GM23338 (cell line): Measurements from ENCODE around the gene EYS. TPM values are rescaled to one million over a fixed set of nuclear protein-coding genes. Genes with fewer than 3 reads are reported as not detected.

Experiments
- ATAC-seq: fragments of 200-7000 bp; cut with Tn5 transposase; 3 replicates; pipeline ENCODE4 v1.9.1; 2020
- DNase-seq: peaks from one replicate; pipeline ENCODE4 v3.0.0-alpha.2; 2015; ENCODE audit warnings: low spot score
- H2AFZ ChIP-seq: fragments of 200-600 bp; sonication (generic); 2 replicates; pipeline ENCODE4 v1.8.0; 2016; ENCODE audit warnings: antibody characterized with exemption, mild to moderate bottlenecking, moderate library complexity
- H3F3A ChIP-seq: fragments of 200-600 bp; sonication (generic); replicated peaks from 2 replicates; pipeline ENCODE4 v1.8.0; 2017; ENCODE audit warnings: antibody characterized with exemption, mixed run types, low read depth
- H3K27ac ChIP-seq: fragments of 200-600 bp; sonication (generic); 2 replicates; pipeline ENCODE4 v1.6.1; 2016; ENCODE audit warnings: low read depth
- H3K27me3 ChIP-seq: fragments of 200-600 bp; sonication (generic); 2 replicates; pipeline ENCODE4 v1.8.0; 2016; ENCODE audit warnings: mild to moderate bottlenecking, mixed run types, moderate library complexity; ENCODE audit not compliant: insufficient read depth
- H3K36me3 ChIP-seq: fragments of 200-600 bp; sonication (generic); 2 replicates; pipeline ENCODE4 v1.8.0; 2016; ENCODE audit warnings: mild to moderate bottlenecking; ENCODE audit not compliant: insufficient read depth
- H3K4me1 ChIP-seq: fragments of 200-600 bp; sonication (generic); 2 replicates; pipeline ENCODE4 v1.8.0; 2016; ENCODE audit warnings: mild to moderate bottlenecking, moderate library complexity; ENCODE audit not compliant: insufficient read depth
- H3K4me2 ChIP-seq: fragments of 200-600 bp; sonication (generic); 2 replicates; pipeline ENCODE4 v1.7.1; 2017; ENCODE audit warnings: mixed run types
- H3K4me3 ChIP-seq: fragments of 200-600 bp; sonication (generic); 2 replicates; pipeline ENCODE4 v1.6.1; 2016; ENCODE audit warnings: mixed run types
- H3K79me2 ChIP-seq: fragments of 200-600 bp; sonication (generic); replicated peaks from 2 replicates; pipeline ENCODE4 v1.8.0; 2017; ENCODE audit warnings: mild to moderate bottlenecking; ENCODE audit not compliant: insufficient read depth
- H3K9me2 ChIP-seq: fragments of 200-600 bp; sonication (generic); 2 replicates; pipeline ENCODE4 v1.8.0; 2017; ENCODE audit not compliant: insufficient read depth
- H4K20me1 ChIP-seq: fragments of 200-600 bp; sonication (generic); replicated peaks from 2 replicates; pipeline ENCODE4 v1.8.0; 2017; ENCODE audit warnings: mild to moderate bottlenecking; ENCODE audit not compliant: insufficient read depth
- H3K27ac Mint-ChIP-seq: 2 replicates; pipeline ENCODE4 v1.8.0; 2020; ENCODE audit warnings: inconsistent platforms, mild to moderate bottlenecking, moderate library complexity, mixed read lengths
- H3K27me3 Mint-ChIP-seq: 3 replicates; pipeline ENCODE4 v1.8.0; 2022; ENCODE audit warnings: low read depth, mild to moderate bottlenecking, moderate library complexity, mixed read lengths, inconsistent platforms; ENCODE audit not compliant: insufficient read depth, poor library complexity
- H3K36me3 Mint-ChIP-seq: 3 replicates; pipeline ENCODE4 v1.8.0; 2021; ENCODE audit warnings: low read depth, mild to moderate bottlenecking, inconsistent platforms, moderate library complexity, mixed read lengths
- H3K4me1 Mint-ChIP-seq: 3 replicates; pipeline ENCODE4 v1.8.0; 2020; ENCODE audit warnings: mild to moderate bottlenecking, inconsistent platforms, mixed read lengths
- H3K4me3 Mint-ChIP-seq: 3 replicates; pipeline ENCODE4 v1.8.0; 2021; ENCODE audit warnings: moderate library complexity, mild to moderate bottlenecking, inconsistent platforms, mixed read lengths
- H3K9me3 Mint-ChIP-seq: 3 replicates; pipeline ENCODE4 v1.8.0; 2020; ENCODE audit warnings: moderate library complexity, mild to moderate bottlenecking, inconsistent platforms, mixed read lengths
- EZH2 ChIP-seq: fragments of 200-600 bp; sonication (generic); IDR thresholded peaks from one replicate; pipeline ENCODE4 v1.8.0; 2017; ENCODE audit warnings: antibody characterized with exemption, mild to moderate bottlenecking, low read depth; ENCODE audit not compliant: unreplicated experiment
- POLR2AphosphoS5 ChIP-seq: IDR thresholded peaks from 2 replicates; pipeline ENCODE4 v1.6.1; 2016; ENCODE audit warnings: antibody characterized with exemption, low read depth
- STAT1 ChIP-seq: IDR thresholded peaks from one replicate; pipeline ENCODE4 v1.6.1; 2016; ENCODE audit warnings: antibody characterized with exemption; ENCODE audit not compliant: unreplicated experiment
- polyA plus RNA-seq: library from polyadenylated mRNA; unstranded; fragments of >200 nt; fragmentation: Nextera tagmentation; extraction: Ambion mirVana; gene quantifications from 2 replicates; pipeline ENCODE4 v1.2.1, GENCODE V29; 2016
- total RNA-seq: library from RNA; depleted of rRNA; stranded (reverse); fragments of >200 nt; shearing (Covaris generic); gene quantifications from 2 replicates; pipeline ENCODE4 v1.2.3, GENCODE V29; 2014
- TF ChIP-seq, protein P1 (sequence below), 2 experiments: fragments of 200-600 bp in 1 of 2; sonication (generic) in 1 of 2; conservative IDR thresholded peaks; 2 replicates each; pipeline versions ENCODE4 v1.5.1 to v1.6.1; 2016 to 2017; ENCODE audit warnings: antibody characterized with exemption in 2 of 2, low read depth in 2 of 2, mild to moderate bottlenecking in 2 of 2, moderate library complexity in 1 of 2
- TF ChIP-seq, protein P2 (sequence below): IDR thresholded peaks from one replicate; pipeline ENCODE4 v1.6.1; 2018; ENCODE audit warnings: antibody characterized with exemption; ENCODE audit not compliant: unreplicated experiment
- TF ChIP-seq, protein P3 (sequence below): IDR thresholded peaks from 2 replicates; pipeline ENCODE4 v1.6.1; 2016; ENCODE audit warnings: antibody characterized with exemption

The EYS gene
- total and polyA plus RNA-seq, 2 experiments from 2014 or later = 0.38 to 0.52 TPM

DNA sequence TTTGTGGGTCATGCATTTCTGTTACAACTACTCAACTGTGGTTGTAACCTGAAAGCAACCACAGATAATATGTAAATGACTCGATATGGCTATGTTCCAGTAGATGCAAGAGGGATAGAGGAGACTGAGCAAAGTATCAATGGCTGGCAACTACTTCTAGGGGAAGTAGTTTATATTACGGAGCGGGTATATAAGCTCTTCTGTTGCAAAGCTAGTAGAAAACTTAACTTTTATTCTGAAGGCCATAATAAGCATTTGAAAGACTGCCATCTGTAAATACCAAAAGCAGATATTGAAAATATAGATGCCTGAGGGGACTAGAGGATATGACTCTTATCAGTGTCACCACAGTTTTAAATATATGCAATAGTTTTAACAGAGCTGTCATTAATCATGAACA lies 1416.2 kb downstream of the EYS start:
- H3K4me3 Mint-ChIP-seq = no peak overlapping the region
- no peak for ATAC-seq
- TF ChIP-seq, protein P1, sequence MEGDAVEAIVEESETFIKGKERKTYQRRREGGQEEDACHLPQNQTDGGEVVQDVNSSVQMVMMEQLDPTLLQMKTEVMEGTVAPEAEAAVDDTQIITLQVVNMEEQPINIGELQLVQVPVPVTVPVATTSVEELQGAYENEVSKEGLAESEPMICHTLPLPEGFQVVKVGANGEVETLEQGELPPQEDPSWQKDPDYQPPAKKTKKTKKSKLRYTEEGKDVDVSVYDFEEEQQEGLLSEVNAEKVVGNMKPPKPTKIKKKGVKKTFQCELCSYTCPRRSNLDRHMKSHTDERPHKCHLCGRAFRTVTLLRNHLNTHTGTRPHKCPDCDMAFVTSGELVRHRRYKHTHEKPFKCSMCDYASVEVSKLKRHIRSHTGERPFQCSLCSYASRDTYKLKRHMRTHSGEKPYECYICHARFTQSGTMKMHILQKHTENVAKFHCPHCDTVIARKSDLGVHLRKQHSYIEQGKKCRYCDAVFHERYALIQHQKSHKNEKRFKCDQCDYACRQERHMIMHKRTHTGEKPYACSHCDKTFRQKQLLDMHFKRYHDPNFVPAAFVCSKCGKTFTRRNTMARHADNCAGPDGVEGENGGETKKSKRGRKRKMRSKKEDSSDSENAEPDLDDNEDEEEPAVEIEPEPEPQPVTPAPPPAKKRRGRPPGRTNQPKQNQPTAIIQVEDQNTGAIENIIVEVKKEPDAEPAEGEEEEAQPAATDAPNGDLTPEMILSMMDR (conservative IDR thresholded peaks at IDR 0.05; ENCODE audit: low read depth in 2 of 2) = no peak
- no peak for TF ChIP-seq POLR2AphosphoS5

DNA sequence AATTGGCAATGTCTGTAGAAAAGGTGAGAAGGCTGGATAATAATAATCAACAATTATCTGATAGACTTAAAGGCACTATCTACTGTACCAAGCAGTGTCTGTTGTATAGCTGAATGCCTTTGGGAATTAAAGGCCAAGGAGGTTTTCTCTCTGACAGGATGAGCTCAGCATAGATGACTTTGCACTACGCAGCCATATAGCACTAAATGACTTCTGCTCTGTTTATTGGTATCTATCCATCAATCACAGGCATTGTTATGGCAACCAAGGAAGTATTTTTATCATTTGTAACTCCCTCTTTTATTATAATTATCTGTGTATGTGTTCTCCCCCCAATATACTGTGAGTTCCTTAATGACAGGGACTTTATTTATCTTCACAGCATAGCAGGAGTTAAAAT lies 1417.1 kb downstream of the EYS start:
- Mint-ChIP-seq H3K4me1 (no peaks in the 10 kb centered on the region), H3K27me3 (no peaks in the 10 kb centered on the region), H3K36me3 (peaks cover 6% of the 10 kb centered on the region; the same call in 1 of the 3 replicates), H3K9me3 (peaks cover 14% of the 10 kb centered on the region), H3K4me3 (no peak overlapping the region), H3K27ac (no peak overlapping the region)
- Histone ChIP-seq H4K20me1 (no peaks in the 10 kb centered on the region), H3K9me2 (no peaks in the 10 kb centered on the region), H2AFZ (no peak overlapping the region), H3K4me2 (no peak overlapping the region), H3K36me3 (0 out of 2 replicates have a peak, but pooled peaks cover 3% of the 10 kb centered on the region), H3F3A (no peaks in the 10 kb centered on the region), H3K79me2 (no peaks in the 10 kb centered on the region), H3K4me3 (no peak overlapping the region), H3K4me1 (no peaks in the 10 kb centered on the region), H3K27me3 (no peaks in the 10 kb centered on the region), H3K27ac (no peak overlapping the region)
- TF ChIP-seq EZH2 (no peak), STAT1 (no peak), POLR2AphosphoS5 (no peak)
- TF ChIP-seq, protein P1 (conservative IDR thresholded peaks at IDR 0.05; ENCODE audit: low read depth in 2 of 2) = no peak
- TF ChIP-seq, protein P2, sequence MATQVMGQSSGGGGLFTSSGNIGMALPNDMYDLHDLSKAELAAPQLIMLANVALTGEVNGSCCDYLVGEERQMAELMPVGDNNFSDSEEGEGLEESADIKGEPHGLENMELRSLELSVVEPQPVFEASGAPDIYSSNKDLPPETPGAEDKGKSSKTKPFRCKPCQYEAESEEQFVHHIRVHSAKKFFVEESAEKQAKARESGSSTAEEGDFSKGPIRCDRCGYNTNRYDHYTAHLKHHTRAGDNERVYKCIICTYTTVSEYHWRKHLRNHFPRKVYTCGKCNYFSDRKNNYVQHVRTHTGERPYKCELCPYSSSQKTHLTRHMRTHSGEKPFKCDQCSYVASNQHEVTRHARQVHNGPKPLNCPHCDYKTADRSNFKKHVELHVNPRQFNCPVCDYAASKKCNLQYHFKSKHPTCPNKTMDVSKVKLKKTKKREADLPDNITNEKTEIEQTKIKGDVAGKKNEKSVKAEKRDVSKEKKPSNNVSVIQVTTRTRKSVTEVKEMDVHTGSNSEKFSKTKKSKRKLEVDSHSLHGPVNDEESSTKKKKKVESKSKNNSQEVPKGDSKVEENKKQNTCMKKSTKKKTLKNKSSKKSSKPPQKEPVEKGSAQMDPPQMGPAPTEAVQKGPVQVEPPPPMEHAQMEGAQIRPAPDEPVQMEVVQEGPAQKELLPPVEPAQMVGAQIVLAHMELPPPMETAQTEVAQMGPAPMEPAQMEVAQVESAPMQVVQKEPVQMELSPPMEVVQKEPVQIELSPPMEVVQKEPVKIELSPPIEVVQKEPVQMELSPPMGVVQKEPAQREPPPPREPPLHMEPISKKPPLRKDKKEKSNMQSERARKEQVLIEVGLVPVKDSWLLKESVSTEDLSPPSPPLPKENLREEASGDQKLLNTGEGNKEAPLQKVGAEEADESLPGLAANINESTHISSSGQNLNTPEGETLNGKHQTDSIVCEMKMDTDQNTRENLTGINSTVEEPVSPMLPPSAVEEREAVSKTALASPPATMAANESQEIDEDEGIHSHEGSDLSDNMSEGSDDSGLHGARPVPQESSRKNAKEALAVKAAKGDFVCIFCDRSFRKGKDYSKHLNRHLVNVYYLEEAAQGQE = no peak
- TF ChIP-seq, protein P3, sequence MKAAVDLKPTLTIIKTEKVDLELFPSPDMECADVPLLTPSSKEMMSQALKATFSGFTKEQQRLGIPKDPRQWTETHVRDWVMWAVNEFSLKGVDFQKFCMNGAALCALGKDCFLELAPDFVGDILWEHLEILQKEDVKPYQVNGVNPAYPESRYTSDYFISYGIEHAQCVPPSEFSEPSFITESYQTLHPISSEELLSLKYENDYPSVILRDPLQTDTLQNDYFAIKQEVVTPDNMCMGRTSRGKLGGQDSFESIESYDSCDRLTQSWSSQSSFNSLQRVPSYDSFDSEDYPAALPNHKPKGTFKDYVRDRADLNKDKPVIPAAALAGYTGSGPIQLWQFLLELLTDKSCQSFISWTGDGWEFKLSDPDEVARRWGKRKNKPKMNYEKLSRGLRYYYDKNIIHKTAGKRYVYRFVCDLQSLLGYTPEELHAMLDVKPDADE = no peak
- DNase-seq (no peak), ATAC-seq (no peak)

More for the DNA sequence above, 1416.2 kb downstream of the EYS start:
- H3K27me3 ChIP-seq = no peaks in the 10 kb centered on the region
- H3K4me1 ChIP-seq = no peaks in the 10 kb centered on the region
- no peak overlapping the region for H3K4me3 ChIP-seq
- no peaks in the 10 kb centered on the region for H3K36me3 Mint-ChIP-seq
- no peak overlapping the region for H3K27ac Mint-ChIP-seq
- H3K79me2 ChIP-seq = no peaks in the 10 kb centered on the region
- H3K36me3 ChIP-seq = 0 out of 2 replicates have a peak, but pooled peaks cover 3% of the 10 kb centered on the region
- H3K4me1 Mint-ChIP-seq = no peaks in the 10 kb centered on the region
- no peak overlapping the region for H3K27ac ChIP-seq
- H4K20me1 ChIP-seq = no peaks in the 10 kb centered on the region
- H3K4me2 ChIP-seq = no peak overlapping the region
- H2AFZ ChIP-seq = no peak overlapping the region
- H3K9me3 Mint-ChIP-seq = peaks cover 13% of the 10 kb centered on the region
- peaks cover 2% of the 10 kb centered on the region for H3K27me3 Mint-ChIP-seq
- H3K9me2 ChIP-seq = no peaks in the 10 kb centered on the region
- no peak for DNase-seq
- no peaks in the 10 kb centered on the region for H3F3A ChIP-seq
